GM23248 (cell line): ENCODE data around the gene PRRT4.

Experiments used
- EZH2 ChIP-seq: fragments of 200-600 bp; sonication (generic); IDR thresholded peaks from 2 replicates; pipeline ENCODE4 v1.6.1; 2018; ENCODE audit warnings: antibody characterized with exemption, mild to moderate bottlenecking; ENCODE audit not compliant: insufficient read depth, poor library complexity, severe bottlenecking
- EZH2phosphoT487 ChIP-seq: fragments of 200-600 bp; sonication (generic); IDR thresholded peaks from 2 replicates; pipeline ENCODE4 v1.6.1; 2018; ENCODE audit warnings: antibody characterized with exemption, moderate library complexity, mild to moderate bottlenecking, low read depth; ENCODE audit not compliant: insufficient read depth

GRCh38 chr7:128365432-128365831 is 3.9 kb upstream of the PRRT4 start:
- no peak for TF ChIP-seq EZH2
- no peak for TF ChIP-seq EZH2phosphoT487
